GM21717 (cell line): ENCODE measurements around the gene MAP6.

Experiments used
- ATAC-seq: cut with Tn5 transposase; IDR thresholded peaks from one replicate; pipeline ENCODE4 v1.9.1; 2021; ENCODE audit warnings: mild to moderate bottlenecking, moderate library complexity; ENCODE audit not compliant: unreplicated experiment

The MAP6 gene

DNA sequence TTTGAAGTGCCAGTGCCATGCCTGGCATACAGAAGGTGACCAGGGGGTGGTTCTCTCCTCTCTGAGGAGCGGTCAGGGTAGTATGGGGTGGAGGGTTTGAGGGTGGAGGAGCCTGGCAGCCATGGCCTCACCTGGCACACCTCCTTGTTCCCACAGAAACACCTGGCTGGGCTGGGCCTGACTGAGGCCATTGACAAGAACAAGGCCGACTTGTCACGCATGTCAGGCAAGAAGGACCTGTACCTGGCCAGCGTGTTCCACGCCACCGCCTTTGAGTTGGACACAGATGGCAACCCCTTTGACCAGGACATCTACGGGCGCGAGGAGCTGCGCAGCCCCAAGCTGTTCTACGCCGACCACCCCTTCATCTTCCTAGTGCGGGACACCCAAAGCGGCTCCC, 97.2 kb downstream of the MAP6 start:
- ATAC-seq = no peak

DNA sequence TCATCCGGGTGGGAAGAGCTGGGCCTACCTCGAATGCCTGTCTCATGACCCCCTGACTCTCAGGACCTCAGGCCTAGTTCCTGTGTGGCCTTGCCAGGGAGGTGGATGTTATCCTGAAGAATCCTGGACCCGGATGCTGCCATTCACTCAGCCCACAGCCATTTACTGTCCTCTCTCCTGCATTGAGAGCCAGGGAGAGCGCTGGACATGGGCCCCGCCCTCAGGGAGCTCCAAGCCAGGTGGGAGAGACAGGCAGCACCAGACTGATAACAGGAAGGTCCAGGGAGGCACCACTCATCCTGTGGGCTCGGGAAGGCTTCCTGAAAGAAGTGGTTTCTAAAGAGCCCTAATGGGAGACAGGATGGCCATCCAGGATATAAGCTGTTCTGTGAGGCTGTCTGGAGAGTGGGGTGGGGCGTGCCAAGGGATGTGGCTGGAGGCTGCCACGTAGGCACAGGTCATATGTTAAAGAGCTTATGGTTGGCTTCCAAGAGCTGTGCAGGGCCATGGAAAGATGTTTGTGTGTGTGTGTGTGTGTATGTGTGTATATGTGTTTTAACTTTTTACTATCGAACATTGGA, 98.2 kb downstream of the MAP6 start:
- ATAC-seq = no peak

DNA sequence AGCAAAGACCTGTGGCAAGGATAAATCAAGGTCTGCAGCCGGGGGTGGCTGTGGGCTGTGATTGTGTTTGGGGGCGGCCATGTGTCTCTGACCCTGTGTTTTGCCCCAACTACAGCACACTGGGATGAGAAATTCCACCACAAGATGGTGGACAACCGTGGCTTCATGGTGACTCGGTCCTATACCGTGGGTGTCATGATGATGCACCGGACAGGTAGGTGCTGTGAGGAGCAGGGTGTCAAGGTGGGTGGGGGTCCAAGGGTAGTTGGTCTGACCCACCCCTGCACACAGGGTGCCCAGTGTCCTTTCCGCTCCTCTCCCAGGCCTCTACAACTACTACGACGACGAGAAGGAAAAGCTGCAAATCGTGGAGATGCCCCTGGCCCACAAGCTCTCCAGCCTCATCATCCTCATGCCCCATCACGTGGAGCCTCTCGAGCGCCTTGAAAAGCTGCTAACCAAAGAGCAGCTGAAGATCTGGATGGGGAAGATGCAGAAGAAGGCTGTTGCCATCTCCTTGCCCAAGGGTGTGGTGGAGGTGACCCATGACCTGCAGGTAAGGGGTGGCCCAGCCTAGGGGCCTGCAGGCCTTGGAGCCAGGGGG, 100.1 kb downstream of the MAP6 start:
- ATAC-seq = no peak

DNA sequence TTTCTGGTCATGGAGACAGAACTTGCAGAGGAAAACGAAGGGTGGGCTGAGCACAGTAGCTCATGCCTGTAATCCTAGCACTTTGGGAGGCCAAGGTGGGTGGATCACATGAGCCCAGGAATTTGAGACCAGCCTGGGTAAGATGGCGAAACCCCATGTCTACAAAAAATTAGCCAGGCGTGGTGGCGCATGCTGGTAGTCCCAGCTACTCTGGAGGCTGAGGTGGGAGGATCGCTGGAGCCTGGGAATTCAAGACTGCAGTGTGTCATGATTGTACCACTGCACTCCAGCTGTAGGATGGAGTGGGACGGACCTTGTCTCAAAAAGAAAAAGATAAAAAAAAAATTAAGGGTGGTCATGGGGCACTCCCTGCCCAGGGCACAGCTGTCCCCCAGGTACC, 100.9 kb downstream of the MAP6 start:
- no peak for ATAC-seq

DNA sequence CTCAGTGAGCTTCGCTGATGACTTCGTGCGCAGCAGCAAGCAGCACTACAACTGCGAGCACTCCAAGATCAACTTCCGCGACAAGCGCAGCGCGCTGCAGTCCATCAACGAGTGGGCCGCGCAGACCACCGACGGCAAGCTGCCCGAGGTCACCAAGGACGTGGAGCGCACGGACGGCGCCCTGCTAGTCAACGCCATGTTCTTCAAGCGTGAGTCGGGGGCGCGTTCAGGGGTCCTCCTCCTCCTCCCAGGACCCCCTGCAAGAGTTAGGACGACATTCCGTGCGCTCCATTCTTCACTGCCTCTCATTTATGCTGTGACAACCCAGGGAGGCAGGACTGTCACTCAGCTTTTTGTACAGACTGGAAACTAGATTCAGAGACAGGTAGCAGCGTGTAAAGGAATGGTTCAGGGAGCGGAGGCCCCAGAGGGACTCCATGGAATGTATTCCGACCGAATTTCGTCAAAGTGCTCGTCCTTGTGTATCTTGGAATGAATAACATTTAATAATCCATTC, 102.0 kb downstream of the MAP6 start:
- ATAC-seq = no peak

DNA sequence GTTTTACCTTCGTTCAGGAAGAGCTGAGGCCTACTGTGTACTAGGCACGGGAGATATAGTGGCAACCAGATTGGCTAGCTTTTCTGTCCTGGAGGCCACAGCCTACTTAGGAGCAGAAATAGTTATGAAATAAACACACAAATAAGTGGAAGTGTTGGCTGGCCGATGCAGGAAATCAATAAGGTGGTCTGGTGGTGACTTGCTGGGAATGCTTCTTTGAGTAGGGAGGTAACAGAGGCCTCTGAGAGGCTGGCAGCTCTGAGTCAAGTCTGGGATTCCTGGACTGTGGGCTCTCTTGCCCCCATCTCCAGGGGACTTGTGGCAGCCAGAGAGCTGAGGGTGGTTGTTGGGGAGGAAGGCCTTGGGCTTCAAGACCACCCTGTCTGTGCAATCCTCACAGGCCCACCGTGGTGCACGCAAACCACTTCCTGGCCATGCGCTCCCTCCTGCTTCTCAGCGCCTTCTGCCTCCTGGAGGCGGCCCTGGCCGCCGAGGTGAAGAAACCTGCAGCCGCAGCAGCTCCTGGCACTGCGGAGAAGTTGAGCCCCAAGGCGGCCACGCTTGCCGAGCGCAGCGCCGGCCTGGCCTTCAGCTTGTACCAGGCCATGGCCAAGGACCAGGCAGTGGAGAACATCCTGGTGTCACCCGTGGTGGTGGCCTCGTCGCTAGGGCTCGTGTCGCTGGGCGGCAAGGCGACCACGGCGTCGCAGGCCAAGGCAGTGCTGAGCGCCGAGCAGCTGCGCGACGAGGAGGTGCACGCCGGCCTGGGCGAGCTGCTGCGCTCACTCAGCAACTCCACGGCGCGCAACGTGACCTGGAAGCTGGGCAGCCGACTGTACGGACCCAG, 102.7 kb downstream of the MAP6 start:
- no peak for ATAC-seq

DNA sequence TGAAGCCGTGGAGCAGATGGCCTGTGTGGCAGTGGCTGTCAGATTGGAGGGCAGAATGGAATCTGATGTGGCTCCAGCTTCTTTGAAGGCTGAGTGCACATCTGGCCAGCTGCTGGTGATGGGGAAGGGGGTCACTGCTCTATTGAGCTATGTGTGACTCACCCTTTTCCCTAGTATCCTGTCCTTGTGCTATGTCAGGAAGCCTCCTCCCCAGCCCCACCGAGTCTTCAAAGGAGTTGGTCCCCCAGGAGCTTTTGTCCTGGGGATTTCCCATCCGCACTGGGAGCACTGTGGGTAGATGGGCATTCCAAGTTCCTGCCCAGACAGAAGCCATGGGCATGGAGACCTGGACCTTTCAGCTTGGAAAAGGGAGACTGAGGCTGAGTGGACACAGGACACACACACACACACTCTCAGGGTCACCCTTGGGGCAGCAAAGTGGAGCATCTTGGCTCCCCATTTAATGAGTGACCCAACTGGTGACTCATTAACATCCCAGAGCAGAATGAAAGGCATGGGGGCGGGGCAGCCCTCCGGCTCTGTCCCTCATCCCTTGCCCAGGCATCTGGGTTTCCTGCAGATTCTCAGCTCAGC, 103.5 kb downstream of the MAP6 start:
- ATAC-seq = no peak

DNA sequence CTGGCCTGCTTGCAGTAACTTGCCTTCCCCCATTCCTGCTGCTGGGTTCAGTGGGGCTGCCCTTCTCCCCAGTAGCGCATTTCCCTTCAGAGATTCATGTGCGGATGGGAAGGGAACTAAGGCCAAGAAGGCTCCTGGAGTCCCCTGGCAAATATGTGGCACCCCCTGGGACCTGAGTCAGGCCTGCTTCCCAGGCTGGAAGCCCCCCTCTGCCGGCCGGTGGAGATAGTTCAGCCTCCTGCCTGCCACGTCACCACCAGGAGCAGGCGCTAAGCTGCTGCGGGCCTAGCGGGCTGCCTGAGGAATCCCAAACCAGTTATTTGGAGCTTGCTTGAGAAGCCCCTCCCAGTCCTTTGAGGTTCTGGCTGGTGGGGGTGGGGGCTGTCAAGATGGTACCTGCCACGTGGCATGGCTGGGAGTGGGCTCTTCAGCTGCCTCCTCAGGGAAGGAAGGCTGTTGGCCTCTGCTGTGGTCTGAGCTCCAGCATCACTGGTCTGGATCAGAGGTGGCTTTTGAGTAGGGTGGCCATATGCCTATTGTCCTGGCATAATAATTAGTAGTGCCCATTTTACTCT, 104.8 kb downstream of the MAP6 start:
- ATAC-seq = no peak

DNA sequence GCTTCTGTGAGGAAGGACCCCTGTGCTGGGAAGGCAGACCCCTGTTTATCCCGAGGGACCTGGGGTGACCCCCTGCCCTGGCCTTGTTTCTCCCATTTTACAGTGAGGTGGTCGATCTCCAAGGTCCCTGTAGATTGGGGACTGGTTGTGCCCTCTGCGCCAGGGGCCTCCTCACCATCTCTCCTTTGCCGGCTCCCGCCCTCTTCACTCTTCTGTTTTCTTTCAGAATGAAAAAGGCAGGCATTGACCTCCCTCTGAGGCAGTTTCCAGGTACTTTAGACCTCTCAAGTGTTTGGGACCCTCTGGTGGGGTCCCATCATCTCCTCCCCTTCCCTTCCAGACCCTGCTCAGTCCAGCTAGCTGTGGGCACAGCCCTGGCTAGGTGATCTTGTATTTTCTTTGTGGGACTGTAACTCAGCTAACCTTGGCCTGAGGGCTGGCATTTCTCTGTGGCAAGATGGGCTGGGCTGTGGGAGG, 105.3 kb downstream of the MAP6 start:
- ATAC-seq = no peak

DNA sequence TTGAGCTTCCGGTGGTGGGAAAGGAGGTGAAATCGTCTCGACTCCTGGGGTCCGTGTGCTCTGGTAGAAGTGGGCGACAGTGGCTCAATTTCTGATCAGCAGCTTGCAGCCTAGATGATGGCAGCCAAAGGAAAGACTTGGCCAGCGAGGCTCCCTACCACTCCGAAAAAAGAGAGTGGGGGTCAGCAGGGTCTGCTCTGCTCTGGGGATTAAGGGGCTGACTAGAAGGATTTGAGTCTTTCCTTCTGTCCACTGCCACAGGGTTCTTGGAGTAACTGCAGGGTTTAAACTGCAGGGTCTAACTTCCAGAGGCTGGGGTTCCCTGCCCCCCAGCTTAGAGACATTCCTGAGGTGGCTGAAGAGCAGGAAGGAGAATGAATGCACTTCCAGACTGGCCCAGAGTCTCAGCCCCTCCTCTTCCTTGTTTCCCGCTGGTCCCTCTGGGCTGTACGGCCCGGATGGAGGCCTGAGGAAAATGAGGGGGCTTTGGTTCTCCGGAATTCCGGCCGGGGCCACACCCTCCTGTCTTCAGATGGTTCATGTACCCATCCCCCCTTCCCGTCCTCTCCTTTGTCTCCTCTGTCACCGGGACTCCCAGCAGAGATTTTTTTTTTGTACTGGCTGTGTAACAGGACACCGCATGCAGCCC, 105.9 kb downstream of the MAP6 start:
- no peak for ATAC-seq

DNA sequence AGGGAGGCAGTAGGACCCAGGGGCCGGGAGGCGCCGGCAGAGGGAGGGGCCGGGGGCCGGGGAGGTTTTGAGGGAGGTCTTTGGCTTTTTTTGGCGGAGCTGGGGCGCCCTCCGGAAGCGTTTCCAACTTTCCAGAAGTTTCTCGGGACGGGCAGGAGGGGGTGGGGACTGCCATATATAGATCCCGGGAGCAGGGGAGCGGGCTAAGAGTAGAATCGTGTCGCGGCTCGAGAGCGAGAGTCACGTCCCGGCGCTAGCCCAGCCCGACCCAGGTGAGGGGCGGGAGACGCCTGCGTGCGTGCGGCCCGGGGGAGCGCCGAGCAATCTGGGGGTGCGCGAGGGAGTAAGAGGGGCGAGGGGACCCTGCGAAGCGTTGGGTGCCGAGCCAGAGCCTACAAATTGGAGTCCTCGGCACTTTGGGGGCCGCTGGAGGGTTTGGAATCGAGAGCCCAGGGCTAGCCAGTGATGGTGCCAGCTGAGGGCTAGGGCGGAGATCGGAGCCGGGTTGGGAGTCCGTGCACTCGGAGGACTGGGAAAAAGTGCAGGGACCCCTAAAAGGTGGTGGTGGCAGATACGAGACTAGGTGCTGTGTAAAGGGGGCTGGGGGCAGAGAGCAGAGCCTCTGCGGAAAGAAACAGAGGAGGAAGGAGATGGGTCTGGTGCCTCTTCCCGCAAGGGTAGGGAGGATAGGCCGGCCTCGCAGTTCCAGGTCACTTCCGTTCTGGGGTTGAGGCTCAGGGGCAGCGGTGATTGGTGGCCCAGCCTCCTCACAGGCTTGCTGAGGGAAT, 106.6 kb downstream of the MAP6 start, which contains the start of gene SERPINH1:
Gene SERPINH1 (plus strand): TSS at position 206 of the 788 bp plus-strand sequence. CDS start 4,097 bp downstream, outside the sequence.
- ATAC-seq = peak; percentile 57

DNA sequence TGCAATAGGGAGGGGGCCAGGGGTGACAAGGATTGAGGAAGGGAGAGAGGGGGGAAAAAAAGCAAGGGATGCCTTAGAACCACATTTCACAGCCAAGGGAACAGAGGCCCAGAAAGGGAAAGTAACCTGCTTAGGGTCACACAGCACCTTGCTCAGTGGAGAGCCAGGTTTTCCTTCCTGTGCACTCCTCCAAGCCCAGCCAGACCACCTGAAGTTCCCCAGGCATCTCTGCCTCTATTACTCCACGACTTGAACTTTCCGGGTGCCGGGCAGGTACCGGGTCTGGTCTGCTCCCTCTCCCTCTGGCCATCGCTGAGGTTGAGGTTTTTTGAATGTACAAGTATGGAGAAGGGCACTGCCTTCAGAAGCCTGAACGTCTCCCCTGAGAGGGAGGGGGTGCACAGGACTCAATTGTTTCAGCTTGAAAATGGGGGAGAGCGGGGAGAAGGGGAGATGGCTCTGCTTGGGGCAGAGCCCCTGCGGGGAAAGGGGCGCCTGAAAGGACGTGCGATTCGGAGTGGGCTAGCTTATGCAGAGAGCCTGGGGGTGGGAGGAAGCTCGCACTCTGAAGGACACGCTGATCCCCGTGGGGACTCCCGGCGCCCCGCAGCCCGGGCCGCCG, 107.3 kb downstream of the MAP6 start:
- peak; percentile 10 for ATAC-seq

DNA sequence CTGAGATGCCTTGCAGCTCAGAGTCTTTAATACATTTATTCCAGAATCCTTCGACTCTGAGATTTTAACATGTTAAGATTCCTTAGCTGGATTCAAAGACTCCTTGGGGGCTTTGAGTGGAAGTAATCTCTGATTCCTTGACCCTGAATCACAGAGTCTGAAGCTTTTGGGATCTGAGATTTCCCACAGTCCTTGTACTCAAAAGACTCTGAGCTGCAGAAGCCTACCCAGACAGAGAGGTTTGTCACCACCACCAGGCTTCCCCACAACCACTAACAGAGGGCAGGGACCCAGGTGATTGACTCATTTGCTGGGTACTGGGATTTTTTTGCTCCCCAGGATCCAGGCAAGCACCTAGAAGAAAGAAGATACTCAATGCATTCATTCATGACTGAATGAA, 108.2 kb downstream of the MAP6 start:
- no peak for ATAC-seq

DNA sequence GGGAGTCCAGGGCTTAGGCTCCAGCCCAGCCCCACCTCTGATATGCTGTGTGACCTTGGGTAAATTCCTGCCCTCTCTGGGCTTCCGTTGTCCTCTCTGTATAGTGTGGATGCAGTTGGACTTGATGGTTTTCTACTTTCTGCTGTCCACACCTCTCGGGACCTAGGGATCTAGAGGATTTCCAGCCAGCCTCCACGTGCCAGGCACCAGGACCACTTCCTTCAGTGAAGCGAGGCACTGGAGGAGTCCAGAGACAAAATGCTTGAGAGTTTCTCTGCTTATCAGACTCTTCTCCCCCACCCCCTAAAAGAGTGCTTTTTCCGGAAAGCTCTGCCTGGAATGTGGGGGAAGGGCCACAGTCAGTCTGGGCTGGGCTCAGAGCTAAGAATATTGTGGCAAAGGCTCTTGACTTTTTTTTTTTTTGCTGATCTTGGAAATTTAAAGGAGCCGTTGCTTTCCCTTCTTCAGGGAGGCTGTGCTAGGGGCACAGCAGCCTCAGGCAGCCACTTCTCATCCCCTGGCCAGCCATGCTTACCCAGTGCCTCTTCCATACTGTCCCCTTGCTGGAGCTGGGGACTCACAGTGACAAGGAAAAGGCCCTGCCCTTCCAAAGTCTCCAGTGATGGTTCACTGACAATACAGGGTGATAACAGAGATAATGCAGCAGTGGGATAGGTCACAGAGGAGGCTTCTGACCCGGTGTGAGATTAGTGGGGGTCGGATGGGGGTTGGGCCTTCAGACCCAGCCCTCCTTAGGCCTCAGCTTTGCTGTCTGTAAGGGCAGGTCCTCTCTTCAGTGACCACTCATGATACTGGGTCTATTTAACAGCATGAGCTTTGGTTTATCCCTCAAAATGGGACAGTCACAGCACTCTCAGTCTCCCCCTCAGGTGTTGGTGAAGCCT, 109.6 kb downstream of the MAP6 start:
- ATAC-seq = no peak

DNA sequence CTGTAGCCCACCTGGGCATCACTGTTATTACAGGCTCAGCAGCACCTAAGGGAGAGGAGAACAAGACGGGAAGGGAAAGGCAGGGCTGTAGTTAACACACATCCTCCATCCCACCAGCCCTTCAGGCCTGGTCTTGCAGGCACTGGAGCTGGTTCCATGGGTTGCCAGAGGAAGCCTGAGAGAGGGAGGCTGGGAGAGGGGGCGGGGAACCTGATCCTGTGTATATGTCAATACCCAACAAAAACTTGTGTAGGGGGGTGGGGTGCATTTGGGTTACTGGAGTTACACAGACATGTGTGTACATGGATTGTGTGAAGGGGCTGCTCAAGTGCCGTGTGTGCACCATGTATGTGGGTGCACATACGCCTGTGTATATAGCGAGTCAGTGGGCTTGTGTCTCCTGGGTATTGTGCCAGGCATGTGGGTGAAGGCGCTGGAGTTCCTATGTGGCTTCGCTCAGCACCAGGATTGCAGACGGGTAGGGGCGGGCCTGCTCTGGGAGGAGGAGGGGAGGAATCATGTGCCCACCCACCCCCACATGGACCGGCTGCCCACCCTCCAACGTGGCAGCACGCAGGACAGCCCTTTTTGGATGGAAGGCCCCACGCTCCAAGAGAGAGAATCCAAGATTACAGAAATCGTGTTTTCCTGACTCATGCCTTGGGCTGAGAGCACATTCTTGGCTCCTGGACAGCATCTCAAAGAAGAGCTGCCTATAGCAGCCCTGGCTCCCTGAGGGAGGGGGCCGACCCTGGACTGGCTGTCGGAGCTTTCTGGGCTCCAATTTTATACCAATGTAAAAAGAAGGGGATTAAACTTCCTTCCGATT, 111.0 kb downstream of the MAP6 start:
- no peak for ATAC-seq

DNA sequence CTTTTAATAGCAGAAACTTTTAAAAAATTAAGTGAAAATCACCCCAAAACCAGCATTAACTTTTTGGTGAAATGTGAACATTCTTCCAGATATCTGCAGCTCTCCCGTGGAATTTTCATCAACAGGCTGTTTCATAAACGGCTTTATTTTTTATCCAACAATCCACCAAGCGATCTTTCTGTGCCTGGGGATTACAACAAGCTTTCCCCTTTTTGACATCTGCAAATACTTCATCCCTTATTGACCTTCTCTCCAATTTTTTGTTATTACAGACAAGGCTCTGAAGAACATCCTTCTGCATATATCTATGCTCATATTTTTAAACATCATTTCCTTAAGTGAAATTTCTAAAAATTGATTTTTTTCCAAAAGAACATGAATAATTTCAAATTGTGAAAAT, 112.6 kb downstream of the MAP6 start:
- ATAC-seq = no peak

DNA sequence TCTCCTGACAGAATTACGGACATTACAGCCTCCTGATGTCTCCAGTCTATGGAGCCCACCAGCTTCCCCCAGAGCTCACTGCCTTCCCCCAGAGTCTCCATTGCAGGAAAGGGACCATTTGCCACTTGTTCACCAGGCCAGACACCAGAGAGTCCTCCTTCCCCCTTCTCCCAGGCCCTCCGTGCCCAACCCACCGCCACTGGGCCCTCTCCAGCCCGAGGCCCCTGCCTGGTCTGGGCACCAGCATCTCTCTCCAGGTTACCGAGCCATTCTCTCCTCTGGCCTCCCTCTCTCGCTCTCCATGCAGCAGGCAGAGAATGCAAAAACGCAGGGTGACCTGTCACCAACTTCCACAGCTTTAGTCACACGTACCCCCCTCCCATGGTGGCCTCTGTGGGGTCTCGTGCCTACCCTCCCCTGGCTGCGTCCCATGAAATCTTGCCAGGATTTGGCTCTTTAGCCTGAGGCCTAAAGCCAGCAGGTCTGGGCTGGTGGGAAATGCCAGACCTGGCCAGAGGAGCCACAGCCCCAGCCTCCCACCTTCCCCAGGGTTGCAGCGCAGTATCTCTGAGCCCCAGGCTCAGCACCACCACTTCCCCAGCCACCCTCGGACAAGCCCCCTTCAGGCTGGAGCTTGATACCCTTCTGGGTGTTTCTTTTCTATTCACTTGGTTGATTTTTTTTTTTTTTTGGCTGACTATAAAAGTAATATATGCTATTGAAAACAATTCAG, 113.6 kb downstream of the MAP6 start:
- ATAC-seq = no peak
